WTC11 (cell line): Measurements from ENCODE around the gene TTI1. TPM values are rescaled to one million over a fixed set of nuclear protein-coding genes. Genes with fewer than 3 reads are reported as not detected.

Experiments
- ATAC-seq: fragments of 200-7000 bp; cut with Tn5 transposase; 2 replicates; pipeline ENCODE4 v1.10.0; 2021; ENCODE audit warnings: mild to moderate bottlenecking, moderate library complexity
- CTCF ChIA-PET: fragments of 300-600 bp; sonication (Branson Sonifier 250); formaldehyde crosslinking; loops from one replicate; lab custom pipeline; 2021; ENCODE audit warnings: antibody characterized with exemption; lab: Charles Lee
- POLR2A ChIA-PET: fragments of 350-600 bp; sonication (Branson Sonifier 250); formaldehyde crosslinking; loops from one replicate; lab custom pipeline; 2021; ENCODE audit warnings: antibody characterized with exemption; lab: Charles Lee
- DNase-seq: peaks from one replicate; pipeline ENCODE4 v3.0.0; 2021; ENCODE audit warnings: low spot score
- H3K27ac Mint-ChIP-seq: 2 replicates; pipeline ENCODE4 v1.8.0; 2021; ENCODE audit warnings: mixed read lengths
- H3K27me3 Mint-ChIP-seq: 2 replicates; pipeline ENCODE4 v1.8.0; 2021; ENCODE audit warnings: low read depth, mild to moderate bottlenecking, moderate library complexity, mixed read lengths
- H3K36me3 Mint-ChIP-seq: 2 replicates; pipeline ENCODE4 v1.8.0; 2021; ENCODE audit warnings: mixed read lengths
- H3K4me1 Mint-ChIP-seq: 2 replicates; pipeline ENCODE4 v1.8.0; 2022; ENCODE audit warnings: mixed read lengths
- H3K4me3 Mint-ChIP-seq: 2 replicates; pipeline ENCODE4 v1.8.0; 2021; ENCODE audit warnings: mild to moderate bottlenecking, moderate library complexity, mixed read lengths
- H3K9me3 Mint-ChIP-seq: 2 replicates; pipeline ENCODE4 v1.8.0; 2021; ENCODE audit warnings: mixed read lengths
- CREM ChIP-seq: sonication (generic); formaldehyde crosslinking; IDR thresholded peaks from 2 replicates; pipeline ENCODE4 v1.8.1; 2022; ENCODE audit warnings: mild to moderate bottlenecking, missing genetic modification reagents, moderate library complexity
- EMX1 ChIP-seq: fragments of 250-450 bp; sonication (Bioruptor Pico); IDR thresholded peaks from 2 replicates; pipeline ENCODE4 v1.8.0; 2021; ENCODE audit warnings: mild to moderate bottlenecking
- IRF2 ChIP-seq: sonication (generic); formaldehyde crosslinking; IDR thresholded peaks from 2 replicates; pipeline ENCODE4 v1.8.0; 2022; ENCODE audit warnings: low read depth, missing genetic modification reagents, borderline replicate concordance
- MYBL2 ChIP-seq: sonication (generic); formaldehyde crosslinking; IDR thresholded peaks from 2 replicates; pipeline ENCODE4 v1.8.1; 2023; ENCODE audit warnings: mild to moderate bottlenecking, moderate library complexity, missing genetic modification reagents
- NFATC4 ChIP-seq: fragments of 250-450 bp; sonication (Bioruptor Pico); IDR thresholded peaks from 2 replicates; pipeline ENCODE4 v1.9.0; 2021; ENCODE audit warnings: mild to moderate bottlenecking
- NFYB ChIP-seq: sonication (generic); formaldehyde crosslinking; conservative IDR thresholded peaks from 2 replicates; pipeline ENCODE4 v1.8.0; 2022; ENCODE audit warnings: low read depth, missing genetic modification reagents
- NR2C2 ChIP-seq: sonication (generic); formaldehyde crosslinking; IDR thresholded peaks from 2 replicates; pipeline ENCODE4 v1.8.0; 2022; ENCODE audit warnings: mild to moderate bottlenecking, missing genetic modification reagents
- ZNF263 ChIP-seq: sonication (generic); formaldehyde crosslinking; IDR thresholded peaks from 2 replicates; pipeline ENCODE4 v1.8.1; 2022; ENCODE audit warnings: low read depth, mild to moderate bottlenecking, moderate library complexity, missing genetic modification reagents
- ZNF416 ChIP-seq: fragments of 250-450 bp; sonication (Bioruptor Pico); IDR thresholded peaks from 2 replicates; pipeline ENCODE4 v1.9.0; 2021; ENCODE audit warnings: mild to moderate bottlenecking, inconsistent platforms
- ZNF532 ChIP-seq: fragments of 250-450 bp; sonication (Bioruptor Pico); IDR thresholded peaks from 2 replicates; pipeline ENCODE4 v1.9.0; 2021; ENCODE audit warnings: mild to moderate bottlenecking, borderline replicate concordance
- total RNA-seq: library from RNA; stranded (reverse); gene quantifications from 3 replicates; pipeline ENCODE4 v1.2.3, GENCODE V29; 2021
- TF ChIP-seq, protein P1 (sequence below): sonication (generic); formaldehyde crosslinking; IDR thresholded peaks from 2 replicates; pipeline ENCODE4 v1.8.0; 2022; ENCODE audit warnings: missing genetic modification reagents
- TF ChIP-seq, protein P2 (sequence below): sonication (generic); formaldehyde crosslinking; IDR thresholded peaks from 2 replicates; pipeline ENCODE4 v1.8.1; 2022; ENCODE audit warnings: low read depth, mild to moderate bottlenecking, moderate library complexity, missing genetic modification reagents, borderline replicate concordance
- TF ChIP-seq, protein P3 (sequence below): fragments of 250-450 bp; sonication (Bioruptor Pico); IDR thresholded peaks from 2 replicates; pipeline ENCODE4 v1.9.0; 2021; ENCODE audit warnings: mild to moderate bottlenecking
- TF ChIP-seq, protein P4 (sequence below): sonication (generic); formaldehyde crosslinking; IDR thresholded peaks from 2 replicates; pipeline ENCODE4 v1.8.1; 2022; ENCODE audit warnings: missing genetic modification reagents, borderline replicate concordance

The TTI1 gene
- total RNA-seq, 1 experiment from 2014 or later: 43.5 TPM

GRCh38 chr20:37939701-37940560 is 93.3 kb downstream of the TTI1 start:
- Mint-ChIP-seq H3K4me3 (no peak overlapping the region), H3K9me3 (no peaks in the 10 kb centered on the region)
- TF ChIP-seq ZNF263 (CRISPR knock-in tag) (peak; percentile 79; the same call in 1 of the 2 replicates), MYBL2 (CRISPR knock-in tag) (no peak)
- TF ChIP-seq, all 79 proteins: peak for 1
- Mint-ChIP-seq H3K4me1 (peaks cover 5% of the 10 kb centered on the region; the same call in 1 of the 2 replicates), H3K27me3 (no peaks in the 10 kb centered on the region), H3K36me3 (no peaks in the 10 kb centered on the region), H3K27ac (no peak overlapping the region)
- ATAC-seq (no peak), DNase-seq (no peak)
- ChIA-PET POLR2A (no interaction called here), CTCF (interaction anchor here (0.7 kb wide), 1 partner anchor 53 kb away, joined by 4 read pairs; no protein-coding TSS in a partner anchor)

DNA sequence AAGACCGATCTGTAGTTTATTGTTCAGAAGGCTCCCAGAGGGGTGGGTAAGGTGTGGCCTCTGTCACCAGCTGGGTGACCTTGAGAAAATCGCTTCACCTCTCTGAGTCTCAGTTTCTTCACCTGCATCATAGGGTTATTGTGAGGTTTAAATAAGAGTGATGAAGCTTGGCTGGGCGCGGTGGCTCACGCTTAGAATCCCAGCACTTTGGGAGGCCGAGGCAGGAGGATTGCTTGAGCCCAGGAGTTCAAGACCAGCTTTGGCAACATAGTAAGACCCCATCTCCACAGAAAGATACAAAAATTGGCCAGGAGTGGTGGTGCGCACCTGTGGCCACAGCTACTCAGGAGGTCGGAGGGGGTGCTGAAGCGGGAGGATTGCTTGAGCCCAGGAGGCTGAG is 94.3 kb downstream of the TTI1 start:
- Mint-ChIP-seq H3K27ac (no peak overlapping the region), H3K36me3 (no peaks in the 10 kb centered on the region), H3K4me1 (peaks cover 11% of the 10 kb centered on the region), H3K9me3 (no peaks in the 10 kb centered on the region), H3K4me3 (no peak overlapping the region), H3K27me3 (no peaks in the 10 kb centered on the region)
- ChIA-PET CTCF (interaction anchor here (0.7 to 0.8 kb wide), 2 partner anchors 54 to 375 kb away, joined by 3 to 4 read pairs; no protein-coding TSS in a partner anchor), POLR2A (no interaction called here)
- DNase-seq (no peak), ATAC-seq (no peak)
- TF ChIP-seq ZNF532 (CRISPR knock-in tag): no peak
- no peak for TF ChIP-seq EMX1 (CRISPR knock-in tag)
- TF ChIP-seq IRF2 (CRISPR knock-in tag): no peak
- TF ChIP-seq, protein P1, sequence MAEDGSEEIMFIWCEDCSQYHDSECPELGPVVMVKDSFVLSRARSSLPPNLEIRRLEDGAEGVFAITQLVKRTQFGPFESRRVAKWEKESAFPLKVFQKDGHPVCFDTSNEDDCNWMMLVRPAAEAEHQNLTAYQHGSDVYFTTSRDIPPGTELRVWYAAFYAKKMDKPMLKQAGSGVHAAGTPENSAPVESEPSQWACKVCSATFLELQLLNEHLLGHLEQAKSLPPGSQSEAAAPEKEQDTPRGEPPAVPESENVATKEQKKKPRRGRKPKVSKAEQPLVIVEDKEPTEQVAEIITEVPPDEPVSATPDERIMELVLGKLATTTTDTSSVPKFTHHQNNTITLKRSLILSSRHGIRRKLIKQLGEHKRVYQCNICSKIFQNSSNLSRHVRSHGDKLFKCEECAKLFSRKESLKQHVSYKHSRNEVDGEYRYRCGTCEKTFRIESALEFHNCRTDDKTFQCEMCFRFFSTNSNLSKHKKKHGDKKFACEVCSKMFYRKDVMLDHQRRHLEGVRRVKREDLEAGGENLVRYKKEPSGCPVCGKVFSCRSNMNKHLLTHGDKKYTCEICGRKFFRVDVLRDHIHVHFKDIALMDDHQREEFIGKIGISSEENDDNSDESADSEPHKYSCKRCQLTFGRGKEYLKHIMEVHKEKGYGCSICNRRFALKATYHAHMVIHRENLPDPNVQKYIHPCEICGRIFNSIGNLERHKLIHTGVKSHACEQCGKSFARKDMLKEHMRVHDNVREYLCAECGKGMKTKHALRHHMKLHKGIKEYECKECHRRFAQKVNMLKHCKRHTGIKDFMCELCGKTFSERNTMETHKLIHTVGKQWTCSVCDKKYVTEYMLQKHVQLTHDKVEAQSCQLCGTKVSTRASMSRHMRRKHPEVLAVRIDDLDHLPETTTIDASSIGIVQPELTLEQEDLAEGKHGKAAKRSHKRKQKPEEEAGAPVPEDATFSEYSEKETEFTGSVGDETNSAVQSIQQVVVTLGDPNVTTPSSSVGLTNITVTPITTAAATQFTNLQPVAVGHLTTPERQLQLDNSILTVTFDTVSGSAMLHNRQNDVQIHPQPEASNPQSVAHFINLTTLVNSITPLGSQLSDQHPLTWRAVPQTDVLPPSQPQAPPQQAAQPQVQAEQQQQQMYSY (CRISPR knock-in tag): no peak
- no peak for TF ChIP-seq NFYB (CRISPR knock-in tag)
- TF ChIP-seq, protein P2, sequence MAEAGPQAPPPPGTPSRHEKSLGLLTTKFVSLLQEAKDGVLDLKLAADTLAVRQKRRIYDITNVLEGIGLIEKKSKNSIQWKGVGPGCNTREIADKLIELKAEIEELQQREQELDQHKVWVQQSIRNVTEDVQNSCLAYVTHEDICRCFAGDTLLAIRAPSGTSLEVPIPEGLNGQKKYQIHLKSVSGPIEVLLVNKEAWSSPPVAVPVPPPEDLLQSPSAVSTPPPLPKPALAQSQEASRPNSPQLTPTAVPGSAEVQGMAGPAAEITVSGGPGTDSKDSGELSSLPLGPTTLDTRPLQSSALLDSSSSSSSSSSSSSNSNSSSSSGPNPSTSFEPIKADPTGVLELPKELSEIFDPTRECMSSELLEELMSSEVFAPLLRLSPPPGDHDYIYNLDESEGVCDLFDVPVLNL (CRISPR knock-in tag): no peak
- TF ChIP-seq, protein P3, sequence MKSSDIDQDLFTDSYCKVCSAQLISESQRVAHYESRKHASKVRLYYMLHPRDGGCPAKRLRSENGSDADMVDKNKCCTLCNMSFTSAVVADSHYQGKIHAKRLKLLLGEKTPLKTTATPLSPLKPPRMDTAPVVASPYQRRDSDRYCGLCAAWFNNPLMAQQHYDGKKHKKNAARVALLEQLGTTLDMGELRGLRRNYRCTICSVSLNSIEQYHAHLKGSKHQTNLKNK (CRISPR knock-in tag): no peak
- no peak for TF ChIP-seq NFATC4
- TF ChIP-seq ZNF416 (CRISPR knock-in tag): no peak
- TF ChIP-seq, protein P4, sequence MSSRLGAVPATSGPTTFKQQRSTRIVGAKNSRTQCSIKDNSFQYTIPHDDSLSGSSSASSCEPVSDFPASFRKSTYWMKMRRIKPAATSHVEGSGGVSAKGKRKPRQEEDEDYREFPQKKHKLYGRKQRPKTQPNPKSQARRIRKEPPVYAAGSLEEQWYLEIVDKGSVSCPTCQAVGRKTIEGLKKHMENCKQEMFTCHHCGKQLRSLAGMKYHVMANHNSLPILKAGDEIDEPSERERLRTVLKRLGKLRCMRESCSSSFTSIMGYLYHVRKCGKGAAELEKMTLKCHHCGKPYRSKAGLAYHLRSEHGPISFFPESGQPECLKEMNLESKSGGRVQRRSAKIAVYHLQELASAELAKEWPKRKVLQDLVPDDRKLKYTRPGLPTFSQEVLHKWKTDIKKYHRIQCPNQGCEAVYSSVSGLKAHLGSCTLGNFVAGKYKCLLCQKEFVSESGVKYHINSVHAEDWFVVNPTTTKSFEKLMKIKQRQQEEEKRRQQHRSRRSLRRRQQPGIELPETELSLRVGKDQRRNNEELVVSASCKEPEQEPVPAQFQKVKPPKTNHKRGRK (CRISPR knock-in tag): no peak
- TF ChIP-seq NR2C2 (CRISPR knock-in tag): no peak
- TF ChIP-seq CREM: no peak
